GM21381 (cell line): ENCODE measurements around the gene CNTNAP2.

ENCODE experiments used
- ATAC-seq: cut with Tn5 transposase; IDR thresholded peaks from one replicate; pipeline ENCODE4 v1.9.1; 2021; ENCODE audit warnings: mild to moderate bottlenecking, moderate library complexity; ENCODE audit not compliant: unreplicated experiment

CNTNAP2 gene

GRCh38 chr7:147513451-147513850 lies 1396.8 kb downstream of the CNTNAP2 start:
- ATAC-seq: no peak

GRCh38 chr7:147516391-147516790 lies 1399.8 kb downstream of the CNTNAP2 start:
- no peak for ATAC-seq

DNA sequence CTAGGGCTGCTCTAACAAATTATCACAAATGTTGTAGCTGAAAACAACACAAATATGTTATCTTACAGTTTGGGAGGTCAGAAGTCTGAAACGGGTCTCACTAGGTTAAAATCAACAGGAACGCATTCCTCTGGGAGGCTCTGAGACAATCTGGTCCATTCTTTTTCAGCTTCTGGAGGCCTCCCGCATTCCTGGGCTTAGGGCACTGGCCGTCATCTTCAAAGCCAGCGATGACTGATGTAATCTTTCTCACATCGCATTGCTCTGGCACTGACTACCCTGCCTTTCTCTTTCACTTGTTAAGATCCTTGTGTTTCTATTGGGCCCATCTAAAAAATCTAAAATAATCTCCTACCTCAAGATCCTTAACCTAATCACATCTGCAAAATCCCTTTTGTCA lies 1402.5 kb downstream of the CNTNAP2 start:
- no peak for ATAC-seq

DNA sequence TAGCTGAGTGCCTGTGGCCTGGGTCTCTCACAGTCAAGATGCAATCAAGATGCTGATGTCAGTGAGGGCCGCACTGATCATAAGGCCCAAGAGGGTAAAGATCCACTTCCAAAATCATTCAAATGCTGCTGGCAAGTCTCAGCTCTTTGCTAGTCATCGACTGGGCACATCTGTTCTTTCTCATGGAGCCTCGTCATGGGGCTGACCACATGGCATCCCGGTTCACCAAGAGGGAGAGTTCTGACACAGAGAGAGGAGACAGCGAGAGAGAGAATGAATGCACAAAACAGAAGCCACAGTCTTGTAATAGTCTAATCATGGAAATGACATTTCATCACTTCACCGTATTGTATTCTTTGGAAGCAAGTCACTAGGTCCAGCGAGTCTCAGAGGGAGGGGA lies 1406.5 kb downstream of the CNTNAP2 start:
- ATAC-seq: no peak

DNA sequence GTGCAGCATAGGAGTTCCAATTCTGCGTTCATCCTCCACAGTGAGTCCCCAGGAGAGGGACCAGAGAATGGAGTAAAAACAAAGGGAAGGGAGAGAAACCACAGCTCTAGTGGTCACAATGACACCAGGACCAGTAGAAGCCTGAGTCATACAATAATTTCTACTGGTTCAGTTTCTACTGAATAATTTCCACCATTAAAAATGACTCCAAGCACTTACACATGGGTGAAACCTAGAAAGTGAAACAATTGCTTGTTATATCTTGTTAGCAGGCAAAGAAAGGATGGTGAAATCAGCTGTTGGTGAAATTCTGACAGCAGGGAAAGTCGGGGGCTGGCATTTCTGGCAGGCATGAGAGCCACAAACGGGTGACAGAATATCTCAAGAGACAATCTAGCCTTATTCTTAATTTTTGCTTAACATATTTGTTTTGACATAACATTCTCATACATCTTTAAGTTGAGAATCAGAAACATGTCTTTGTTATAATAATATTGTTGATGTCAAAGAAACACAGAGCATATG lies 1408.2 kb downstream of the CNTNAP2 start:
- ATAC-seq: no peak

- no peak for ATAC-seq
Measured at GRCh38 chr7:147525325-147525724, 1408.7 kb downstream of the CNTNAP2 start.

DNA sequence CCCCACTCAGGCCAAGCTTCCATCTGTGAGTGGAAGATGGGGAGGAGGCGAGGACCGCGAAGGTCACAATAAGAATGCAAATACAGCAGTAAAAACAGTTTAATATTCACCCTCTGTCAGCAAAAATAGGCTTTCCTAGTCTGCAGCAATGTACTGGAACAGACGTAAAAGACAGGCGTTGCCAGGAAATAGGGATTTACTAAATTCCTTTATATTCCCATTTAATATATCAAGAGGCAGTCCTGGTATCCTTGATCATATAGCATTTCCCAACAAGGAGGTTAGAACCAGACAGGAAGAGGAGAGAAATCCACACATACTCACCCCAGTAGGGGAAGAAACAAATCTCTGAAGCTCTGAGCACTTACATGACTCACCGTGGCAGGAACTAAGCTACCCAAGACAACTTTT lies 1419.1 kb downstream of the CNTNAP2 start:
- ATAC-seq: no peak

GRCh38 chr7:147539685-147540084 lies 1423.1 kb downstream of the CNTNAP2 start:
- ATAC-seq: no peak

DNA sequence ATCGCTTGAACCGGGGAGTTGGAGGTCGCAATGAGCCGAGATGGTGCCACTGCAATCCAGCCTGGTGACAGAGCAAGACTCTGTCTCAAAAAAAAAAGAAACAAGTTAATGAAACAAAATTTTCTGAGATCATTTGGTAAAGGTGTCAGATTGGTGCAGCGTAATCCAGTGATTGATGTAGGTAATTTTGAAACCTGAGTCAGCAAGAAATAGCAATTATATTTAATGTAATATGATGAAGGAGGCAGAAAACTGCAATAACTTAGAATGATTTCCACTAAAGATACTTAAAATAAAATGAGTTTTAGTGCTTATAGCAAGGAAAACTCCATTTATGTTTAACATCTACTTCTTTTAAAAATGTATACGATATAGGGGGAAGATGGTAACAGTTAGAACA lies 1424.1 kb downstream of the CNTNAP2 start:
- no peak for ATAC-seq

- ATAC-seq: no peak
Measured at GRCh38 chr7:147541261-147541660, 1424.7 kb downstream of the CNTNAP2 start.

DNA sequence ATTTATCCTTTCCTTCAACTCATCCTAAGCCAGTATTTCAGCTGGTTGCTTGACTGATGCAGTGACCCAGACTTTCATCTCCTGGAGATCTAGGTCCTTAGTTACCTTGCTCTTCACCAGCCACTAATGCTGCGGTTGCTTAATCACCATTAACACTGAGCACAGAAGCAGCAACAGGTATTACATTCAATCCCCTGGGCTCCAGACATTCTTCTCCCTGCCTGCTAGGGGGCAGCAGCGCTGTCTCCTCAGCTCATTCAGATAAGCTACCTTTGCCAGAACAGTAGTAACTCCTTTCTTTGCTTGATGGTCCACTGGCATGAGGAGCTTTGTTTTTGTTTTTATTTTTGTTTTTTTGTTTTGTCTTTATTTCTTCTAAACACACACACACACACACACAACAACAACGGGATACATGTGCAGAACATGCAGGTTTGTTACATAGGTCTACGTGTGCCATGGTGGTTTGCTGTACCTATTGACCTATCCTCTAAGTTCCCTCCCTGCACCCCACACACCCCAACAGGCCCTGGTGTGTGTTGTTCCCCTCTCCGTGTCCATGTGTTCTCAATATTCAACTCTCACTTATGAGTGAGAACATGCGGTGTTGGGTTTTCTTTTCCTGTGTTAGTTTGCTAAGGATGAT lies 1430.8 kb downstream of the CNTNAP2 start:
- no peak for ATAC-seq

- ATAC-seq: no peak
Measured at GRCh38 chr7:147556317-147556716, 1439.7 kb downstream of the CNTNAP2 start.

DNA sequence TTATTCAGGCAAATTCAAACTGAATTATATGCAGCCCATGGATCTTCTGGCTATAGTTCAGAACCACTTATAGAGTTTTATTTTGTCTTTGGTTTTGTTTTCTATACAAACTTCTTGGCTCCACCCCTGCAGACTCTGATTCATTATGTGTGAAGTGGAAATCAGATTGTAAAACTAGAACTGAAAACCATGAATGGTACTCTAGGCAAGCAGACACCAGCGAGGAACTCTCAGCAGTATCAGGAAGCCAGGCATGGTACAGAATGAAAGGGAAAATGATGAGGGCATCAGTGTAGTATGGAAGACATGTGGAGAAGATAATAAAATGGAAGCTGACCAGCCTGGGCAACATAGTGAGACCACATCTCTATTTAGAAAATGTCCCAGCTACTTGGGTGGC lies 1447.1 kb downstream of the CNTNAP2 start:
- ATAC-seq: no peak

GRCh38 chr7:147564786-147565476 lies 1448.3 kb downstream of the CNTNAP2 start:
- no peak for ATAC-seq

DNA sequence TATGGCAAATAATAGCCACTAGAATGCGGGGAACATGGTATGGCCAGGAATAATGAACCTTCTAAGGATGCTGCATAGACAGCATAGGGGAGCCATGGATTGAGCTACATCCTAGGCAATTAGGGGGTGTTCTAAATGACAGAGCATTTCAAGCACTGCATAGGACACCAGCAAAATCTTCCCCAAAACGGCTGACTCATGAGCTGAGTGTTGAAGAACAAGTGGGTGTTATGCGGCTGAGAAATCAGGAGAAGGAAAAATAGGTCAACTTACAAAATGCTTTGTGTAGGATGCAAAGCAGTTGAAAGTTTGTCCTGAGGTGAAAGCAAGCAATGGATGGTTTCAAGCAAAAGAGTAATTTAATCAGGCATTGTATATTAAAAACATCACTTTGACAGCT lies 1450.4 kb downstream of the CNTNAP2 start:
- no peak for ATAC-seq

DNA sequence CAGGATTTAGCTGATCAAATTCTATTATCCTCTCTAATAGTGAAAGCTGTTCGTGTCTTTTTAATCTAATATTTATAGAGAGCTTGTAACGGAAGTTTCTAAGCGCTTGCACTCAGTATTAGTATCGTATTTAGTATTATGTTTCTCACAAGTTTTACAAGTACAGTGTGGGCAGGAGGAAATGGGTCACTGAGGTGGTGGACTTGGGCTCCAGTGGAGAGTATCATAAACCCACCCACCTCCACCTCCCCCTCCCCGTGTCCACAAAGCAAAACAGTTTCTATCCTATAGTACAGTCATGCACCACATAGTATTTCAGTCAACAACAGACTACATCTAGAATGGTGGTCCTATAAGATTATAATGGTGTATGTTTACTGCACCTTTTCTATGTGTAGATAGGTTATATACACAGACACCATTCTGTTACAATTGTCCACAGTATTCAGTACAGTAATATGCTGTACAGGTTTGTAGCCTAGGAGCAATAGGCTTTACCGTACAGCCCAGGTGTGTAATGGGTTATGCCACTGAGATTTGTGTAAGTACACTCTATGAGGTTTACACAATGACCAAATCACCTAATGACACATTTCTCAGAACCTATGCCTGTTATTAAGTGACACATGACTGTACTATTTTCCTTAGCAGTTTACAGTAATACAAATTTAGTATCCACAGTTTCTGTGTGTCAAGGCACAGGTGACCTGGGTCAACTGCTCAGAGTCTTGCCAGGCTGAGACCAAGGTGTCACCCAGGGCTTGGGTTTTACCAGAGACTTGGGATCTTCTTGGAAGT lies 1452.7 kb downstream of the CNTNAP2 start:
- no peak for ATAC-seq

- ATAC-seq: no peak
Measured at GRCh38 chr7:147570390-147570789, 1453.8 kb downstream of the CNTNAP2 start.

DNA sequence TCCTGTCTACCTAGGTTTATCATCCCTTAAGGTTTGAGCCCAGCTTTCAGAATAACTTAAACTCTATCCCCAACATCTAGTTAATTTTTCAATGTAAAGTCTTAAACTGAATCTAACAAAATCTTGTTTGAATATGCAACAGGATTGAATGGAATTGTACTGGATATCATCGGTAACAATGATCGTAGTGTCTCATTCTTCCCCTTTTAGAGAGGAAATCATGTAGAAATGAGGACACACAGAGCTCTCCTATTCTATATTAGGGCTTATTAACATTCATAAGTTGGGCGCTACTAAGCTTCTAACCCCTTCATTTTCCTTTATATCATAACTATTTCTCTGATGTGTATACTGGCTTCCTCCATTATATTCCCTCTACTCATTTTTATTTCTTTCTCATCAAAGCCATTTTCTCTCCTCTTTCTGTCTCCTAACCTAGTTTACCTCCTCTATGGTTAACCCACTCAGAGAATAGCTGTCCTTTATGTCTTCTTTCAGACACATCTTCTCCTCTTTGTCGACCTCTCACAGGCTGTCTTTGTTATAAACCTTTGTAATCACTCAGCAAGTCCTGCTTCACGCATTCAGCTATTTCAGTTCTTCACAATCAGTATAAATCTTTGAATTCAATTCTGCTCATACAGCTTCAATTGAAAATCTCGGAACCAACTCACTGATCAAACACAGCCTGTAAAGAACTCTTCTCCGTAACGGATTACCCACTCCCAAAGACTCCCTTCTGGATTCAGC lies 1455.0 kb downstream of the CNTNAP2 start:
- ATAC-seq: no peak

- no peak for ATAC-seq
Measured at GRCh38 chr7:147578196-147578595, 1461.6 kb downstream of the CNTNAP2 start.

GRCh38 chr7:147579148-147579547 lies 1462.5 kb downstream of the CNTNAP2 start:
- ATAC-seq: no peak

- no peak for ATAC-seq
Measured at GRCh38 chr7:147584771-147585193, 1468.2 kb downstream of the CNTNAP2 start.
